ENCODE measurements around the gene TAF11L13. TPM values are rescaled to one million over a fixed set of nuclear protein-coding genes. Genes with fewer than 3 reads are reported as not detected.

TAF11L13 gene
- total and polyA plus RNA-seq, 2 of the 13 experiments (the other 11 are each of a cell fraction or from before 2014, with no cell fraction given), result not detected

DNA sequence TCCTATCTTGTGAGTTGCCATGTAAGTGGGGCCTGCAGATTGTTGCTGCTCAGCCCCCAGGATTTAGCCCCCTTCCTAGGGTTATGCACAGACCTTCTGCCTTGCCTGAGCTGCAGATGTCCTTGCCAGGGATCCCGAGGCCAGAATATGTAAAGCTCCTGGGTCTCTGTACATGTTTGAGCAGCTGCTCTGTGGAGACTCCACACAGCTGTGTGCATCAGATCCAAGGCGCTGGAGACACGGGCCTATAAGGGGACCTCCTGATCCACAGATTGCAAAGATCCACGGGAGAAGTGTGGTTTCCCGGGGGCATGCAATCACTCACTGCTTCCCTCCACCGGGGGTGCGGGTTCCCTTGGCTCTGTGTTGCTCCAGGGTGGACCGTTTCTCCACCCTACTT lies 31.3 kb downstream of the TAF11L13 start:
- BruUV-seq (replicated peaks), result no TSS peak
- no peak for ATAC-seq
- Histone ChIP-seq H2AFZ (ENCODE audit: low read length) (no peak overlapping the region), H3K4me2 (ENCODE audit: low read depth, low read length) (no peak overlapping the region), H3K4me1 (ENCODE audit: insufficient read depth, low read length) (no peaks in the 10 kb centered on the region), H3K4me3 (replicated peaks in 1 of 3; ENCODE audit: insufficient read depth in 1 of 3, low read depth in 2 of 3, low read length in 3 of 3) (no peak overlapping the region), H3K36me3 (replicated peaks in 1 of 2; ENCODE audit: control insufficient read depth in 1 of 2, insufficient read depth in 2 of 2, low read length in 2 of 2) (no peaks in the 10 kb centered on the region), H3K9me3 (ENCODE audit: low read length) (peaks cover 11% of the 10 kb centered on the region), H3K27me3 (ENCODE audit: control insufficient read depth in 1 of 2, insufficient read depth in 2 of 2, low read length in 2 of 2) (no peaks in the 10 kb centered on the region; a peak in 1 of 5 replicates), H4K20me1 (ENCODE audit: insufficient read depth, low read length) (no peaks in the 10 kb centered on the region), H3K79me2 (ENCODE audit: insufficient read depth, low read length) (no peaks in the 10 kb centered on the region), H3K27ac (ENCODE audit: extremely low read length, insufficient read depth, low read length) (no peak overlapping the region), H3K9ac (ENCODE audit: insufficient read depth, low read depth, low read length) (no peak overlapping the region)
- TF ChIP-seq ZFP41 (CRISPR knock-in tag; IDR thresholded peaks at IDR 0.05; ENCODE audit: borderline replicate concordance), result no peak
- TF ChIP-seq HNF4G (IDR thresholded peaks at IDR 0.05; ENCODE audit: borderline replicate concordance, low read depth, low read length), result no peak
- no peak for TF ChIP-seq HNF4G (CRISPR knock-in tag; IDR thresholded peaks at IDR 0.05; ENCODE audit: borderline replicate concordance, low read depth)
- no peak for TF ChIP-seq NCOA2 (CRISPR knock-in tag; IDR thresholded peaks at IDR 0.05)
- no peak for TF ChIP-seq NCOA5 (CRISPR knock-in tag; IDR thresholded peaks at IDR 0.05)
- 20% methylated on average over 5 of the region's 8 CpGs for WGBS (ENCODE audit: low lambda C conversion rate)
- in situ Hi-C loops (cut with HindIII; ENCODE audit: extremely low pct_ligation_motif_present, low pct_unique_long_range_greater_than_20kb), result no loop called here
- POLR2A ChIA-PET, result no interaction called here
- CTCF ChIA-PET (ENCODE audit: low intra/inter-chr PET ratio, low total read pairs), result no interaction called here
- FAIRE-seq, result no peak
- no peak for DNase-seq (ENCODE audit: low spot score)
- intact Hi-C loops (cut with micrococcal nuclease; ENCODE audit: unreplicated experiment), result no loop called here

DNA sequence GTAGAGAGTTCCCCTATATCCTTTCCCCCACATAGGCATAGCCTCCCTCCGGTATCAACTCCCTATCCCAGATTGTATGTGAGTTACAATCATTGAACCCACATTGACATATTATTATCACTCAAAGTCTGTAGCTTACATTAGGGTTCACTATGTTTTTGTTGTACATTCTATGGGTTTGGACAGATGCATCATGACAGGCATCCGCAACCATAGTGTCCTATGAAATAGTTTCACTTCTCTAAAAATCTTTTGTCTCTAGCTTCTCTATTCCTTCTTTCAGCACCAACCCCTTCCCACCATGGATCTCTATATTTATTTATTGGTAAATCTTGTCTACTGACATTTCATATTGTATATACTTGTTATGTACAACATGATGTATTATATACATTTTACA lies 33.9 kb downstream of the TAF11L13 start:
- Histone ChIP-seq H3K9me3 (ENCODE audit: low read length) (peaks cover 36% of the 10 kb centered on the region), H2AFZ (ENCODE audit: low read length) (no peak overlapping the region), H3K4me1 (ENCODE audit: insufficient read depth, low read length) (no peaks in the 10 kb centered on the region), H3K4me3 (replicated peaks in 1 of 3; ENCODE audit: insufficient read depth in 1 of 3, low read depth in 2 of 3, low read length in 3 of 3) (no peak overlapping the region), H3K4me2 (ENCODE audit: low read depth, low read length) (no peak overlapping the region), H3K9ac (ENCODE audit: insufficient read depth, low read depth, low read length) (no peak overlapping the region), H3K36me3 (replicated peaks in 1 of 2; ENCODE audit: control insufficient read depth in 1 of 2, insufficient read depth in 2 of 2, low read length in 2 of 2) (no peaks in the 10 kb centered on the region), H3K27ac (ENCODE audit: extremely low read length, insufficient read depth, low read length) (no peak overlapping the region), H3K27me3 (ENCODE audit: control insufficient read depth in 1 of 2, insufficient read depth in 2 of 2, low read length in 2 of 2) (no peaks in the 10 kb centered on the region; a peak in 1 of 5 replicates), H3K79me2 (ENCODE audit: insufficient read depth, low read length) (no peaks in the 10 kb centered on the region), H4K20me1 (ENCODE audit: insufficient read depth, low read length) (no peaks in the 10 kb centered on the region)
- ChIA-PET CTCF (ENCODE audit: low intra/inter-chr PET ratio, low total read pairs) (no interaction called here), POLR2A (no interaction called here)
- in situ Hi-C loops (cut with HindIII; ENCODE audit: extremely low pct_ligation_motif_present, low pct_unique_long_range_greater_than_20kb), result no loop called here
- DNase-seq (ENCODE audit: low spot score), result no peak
- BruUV-seq (replicated peaks), result no TSS peak
- ATAC-seq, result no peak
- no peak for FAIRE-seq
- WGBS (ENCODE audit: low lambda C conversion rate), result 20% methylated on average over 2 of the region's 2 CpGs
- TF ChIP-seq, protein P1, sequence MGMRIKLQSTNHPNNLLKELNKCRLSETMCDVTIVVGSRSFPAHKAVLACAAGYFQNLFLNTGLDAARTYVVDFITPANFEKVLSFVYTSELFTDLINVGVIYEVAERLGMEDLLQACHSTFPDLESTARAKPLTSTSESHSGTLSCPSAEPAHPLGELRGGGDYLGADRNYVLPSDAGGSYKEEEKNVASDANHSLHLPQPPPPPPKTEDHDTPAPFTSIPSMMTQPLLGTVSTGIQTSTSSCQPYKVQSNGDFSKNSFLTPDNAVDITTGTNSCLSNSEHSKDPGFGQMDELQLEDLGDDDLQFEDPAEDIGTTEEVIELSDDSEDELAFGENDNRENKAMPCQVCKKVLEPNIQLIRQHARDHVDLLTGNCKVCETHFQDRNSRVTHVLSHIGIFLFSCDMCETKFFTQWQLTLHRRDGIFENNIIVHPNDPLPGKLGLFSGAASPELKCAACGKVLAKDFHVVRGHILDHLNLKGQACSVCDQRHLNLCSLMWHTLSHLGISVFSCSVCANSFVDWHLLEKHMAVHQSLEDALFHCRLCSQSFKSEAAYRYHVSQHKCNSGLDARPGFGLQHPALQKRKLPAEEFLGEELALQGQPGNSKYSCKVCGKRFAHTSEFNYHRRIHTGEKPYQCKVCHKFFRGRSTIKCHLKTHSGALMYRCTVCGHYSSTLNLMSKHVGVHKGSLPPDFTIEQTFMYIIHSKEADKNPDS (CRISPR knock-in tag; IDR thresholded peaks at IDR 0.05), result no peak
- intact Hi-C loops (cut with micrococcal nuclease; ENCODE audit: unreplicated experiment), result no loop called here

Data from HepG2 (cell line).